ENCODE data around the gene SIVA1. TPM values are rescaled to one million over a fixed set of nuclear protein-coding genes. Genes with fewer than 3 reads are reported as not detected.
"Not testable (repeated sequence)": the region's sequence is repeated elsewhere in the genome, so short reads cannot be mapped to it uniquely, and the experiment has no call there.

SIVA1 gene
- polyA plus RNA-seq, 2 donors = 60.5 to 159 TPM

DNA sequence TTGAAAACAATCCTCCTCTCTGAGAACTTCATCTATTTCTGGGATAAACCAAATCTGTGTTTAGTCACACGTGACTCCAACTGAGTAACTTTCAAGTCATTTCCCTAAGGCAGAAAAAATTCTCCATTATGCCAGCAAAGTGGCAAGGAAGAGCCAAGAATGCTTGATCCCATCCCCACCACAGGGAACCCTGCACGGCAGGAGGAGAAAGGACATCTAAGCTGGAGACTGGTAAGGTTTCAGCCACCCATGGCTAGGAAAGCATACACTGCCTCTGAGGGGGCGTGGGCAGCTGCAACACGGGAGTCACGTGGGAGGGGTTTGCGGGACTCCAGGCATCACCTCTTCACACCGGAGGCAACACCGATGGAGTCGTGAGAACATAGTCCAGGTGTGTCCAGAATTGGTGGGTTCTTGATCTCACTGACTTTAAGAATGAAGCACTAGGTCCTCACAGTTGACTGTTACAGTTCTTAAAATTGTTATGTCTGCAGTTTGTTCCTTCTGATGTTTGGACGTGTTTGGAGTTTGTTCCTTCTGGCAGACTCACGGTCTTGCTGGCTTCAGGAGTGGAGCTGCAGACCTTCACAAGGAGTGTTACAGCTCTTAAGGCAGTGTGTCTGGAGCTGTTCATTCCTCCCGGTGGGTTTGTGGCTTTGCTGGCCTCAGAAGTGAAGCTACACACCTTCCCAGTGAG lies 2.7 kb upstream of the SIVA1 start:
- peaks cover 2 to 47% of the 10 kb centered on the region in 2 donors for H3K4me1 ChIP-seq (ENCODE audit: control insufficient read depth in 2 of 2, insufficient read depth in 2 of 2, low read length in 1 of 2)

DNA sequence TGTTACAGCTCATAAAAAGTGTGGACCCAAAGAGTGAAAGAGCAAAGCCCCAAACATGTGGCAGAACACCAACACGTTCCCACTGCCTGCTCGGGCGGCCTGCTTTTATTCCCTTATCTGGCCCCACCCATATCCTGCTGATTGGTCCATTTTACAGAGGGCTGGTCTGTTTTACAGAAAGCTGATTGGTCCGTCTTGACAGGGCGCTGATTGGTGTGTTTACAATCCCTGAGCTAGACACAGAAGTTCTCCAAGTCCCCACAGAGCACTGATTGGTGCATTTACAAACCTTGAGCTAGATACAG lies 2.2 kb upstream of the SIVA1 start:
- Histone ChIP-seq H3K4me1 (ENCODE audit: control insufficient read depth in 2 of 2, insufficient read depth in 2 of 2, low read length in 1 of 2) (peaks cover 2 to 44% of the 10 kb centered on the region in 2 donors), H3K27ac (ENCODE audit: low read depth in 2 of 2, low read length in 1 of 2) (peak overlapping the region in 1 of 2 donors; percentile 44)
- WGBS, 2 donors = 86 to 87% methylated on average over 5 of the region's 5 CpGs
- H3K4me3 ChIP-seq (ENCODE audit: low read depth in 1 of 2, low read length in 2 of 2); H3K9me3 ChIP-seq (ENCODE audit: control insufficient read depth in 2 of 2, insufficient read depth in 1 of 2, low read depth in 1 of 2, low read length in 1 of 2); H3K27me3 ChIP-seq (ENCODE audit: control insufficient read depth in 1 of 2, insufficient read depth in 2 of 2, low read length in 2 of 2); H3K36me3 ChIP-seq (ENCODE audit: control insufficient read depth in 2 of 2, insufficient read depth in 2 of 2, low read length in 1 of 2): not testable (repeated sequence)

More for the DNA sequence above, 2.7 kb upstream of the SIVA1 start:
- 50 to 67% methylated on average over 12 of the region's 12 CpGs for WGBS, 2 donors
- no peak overlapping the region for H3K4me3 ChIP-seq (ENCODE audit: low read depth in 1 of 2, low read length in 2 of 2)
- H3K27me3 ChIP-seq (ENCODE audit: control insufficient read depth in 1 of 2, insufficient read depth in 2 of 2, low read length in 2 of 2) = no peaks in the 10 kb centered on the region
- H3K36me3 ChIP-seq (ENCODE audit: control insufficient read depth in 2 of 2, insufficient read depth in 2 of 2, low read length in 1 of 2) = peaks cover 0 to 2% of the 10 kb centered on the region in 2 donors
- no peaks in the 10 kb centered on the region for H3K9me3 ChIP-seq (ENCODE audit: control insufficient read depth in 2 of 2, insufficient read depth in 1 of 2, low read depth in 1 of 2, low read length in 1 of 2)
- H3K27ac ChIP-seq (ENCODE audit: low read depth in 2 of 2, low read length in 1 of 2) = peak overlapping the region; percentile 42 to 44

DNA sequence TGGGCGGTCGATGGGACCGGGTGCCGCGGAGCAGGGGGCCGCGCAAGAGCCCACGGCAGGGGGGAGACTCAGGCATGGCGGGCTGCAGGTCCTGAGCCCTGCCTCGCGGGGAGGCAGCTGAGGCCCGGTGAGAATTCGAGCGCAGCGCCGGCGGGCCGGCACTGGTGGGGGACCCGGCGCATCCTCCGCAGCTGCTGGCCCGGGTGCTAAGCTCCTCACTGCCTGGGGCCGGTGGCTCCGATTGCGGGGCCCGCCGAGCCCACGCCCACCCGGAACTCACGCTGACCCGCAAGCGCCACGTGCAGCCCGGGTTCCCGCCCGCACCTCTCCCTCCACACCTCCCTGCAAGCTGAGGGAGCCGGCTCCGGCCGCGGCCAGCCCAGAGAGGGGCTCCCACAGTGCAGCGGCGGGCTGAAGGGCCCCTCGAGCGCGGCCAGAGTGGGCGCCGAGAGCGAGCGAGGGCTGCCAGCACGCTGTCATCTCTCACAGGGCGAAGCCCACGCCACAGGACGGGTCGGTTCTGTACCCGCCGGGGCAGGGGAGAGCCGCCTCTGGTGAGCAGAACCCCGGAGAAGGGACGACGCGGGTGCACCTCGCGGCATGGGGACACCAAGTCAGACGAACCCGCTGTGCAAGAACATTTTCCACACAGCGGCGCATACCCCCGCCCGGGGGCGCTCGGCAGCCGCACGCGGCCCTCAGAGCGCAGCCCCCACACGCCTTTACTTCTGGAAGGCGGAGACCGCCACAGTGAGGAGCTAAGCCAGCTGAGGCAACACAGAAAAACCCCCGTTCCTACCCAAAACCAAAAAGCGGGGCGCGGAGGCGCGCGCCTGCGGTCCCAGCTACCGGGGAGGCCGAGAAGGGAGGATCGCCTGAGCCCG lies 1.2 kb upstream of the SIVA1 start:
- H3K4me1 ChIP-seq (ENCODE audit: control insufficient read depth in 2 of 2, insufficient read depth in 2 of 2, low read length in 1 of 2) = peaks cover 2 to 35% of the 10 kb centered on the region in 2 donors
- H3K9me3 ChIP-seq (ENCODE audit: control insufficient read depth in 2 of 2, insufficient read depth in 1 of 2, low read depth in 1 of 2, low read length in 1 of 2) = no peaks in the 10 kb centered on the region
- H3K4me3 ChIP-seq (ENCODE audit: low read depth in 1 of 2, low read length in 2 of 2) = peak overlapping the region; percentile 23 to 38
- H3K27me3 ChIP-seq (ENCODE audit: control insufficient read depth in 1 of 2, insufficient read depth in 2 of 2, low read length in 2 of 2) = no peaks in the 10 kb centered on the region
- peak overlapping the region; percentile 84 to 88 for H3K27ac ChIP-seq (ENCODE audit: low read depth in 2 of 2, low read length in 1 of 2)
- peaks cover 0 to 13% of the 10 kb centered on the region in 2 donors for H3K36me3 ChIP-seq (ENCODE audit: control insufficient read depth in 2 of 2, insufficient read depth in 2 of 2, low read length in 1 of 2)
- 79 to 82% methylated on average over 90 of the region's 90 CpGs for WGBS, 2 donors

DNA sequence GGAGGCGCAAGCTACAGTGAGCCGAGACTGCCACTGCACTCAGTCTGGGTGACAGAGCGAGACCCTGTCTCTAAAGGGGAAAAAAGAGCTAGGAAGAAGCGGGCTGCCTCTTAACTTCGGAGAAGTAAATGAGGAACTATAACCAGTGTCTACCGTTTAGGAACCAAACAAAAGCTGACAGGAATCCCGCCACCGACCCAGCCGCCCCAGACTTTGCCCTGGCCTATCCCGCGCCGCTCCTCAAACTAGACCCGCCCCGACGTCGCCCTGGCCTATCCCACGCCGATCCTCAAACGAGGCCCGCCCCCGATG lies 568 bp upstream of the SIVA1 start:
- H3K27ac ChIP-seq (ENCODE audit: low read depth in 2 of 2, low read length in 1 of 2) = peak overlapping the region; percentile 84 to 88
- WGBS, 2 donors = 4 to 5% methylated on average over 21 of the region's 21 CpGs
- peaks cover 2 to 35% of the 10 kb centered on the region in 2 donors for H3K4me1 ChIP-seq (ENCODE audit: control insufficient read depth in 2 of 2, insufficient read depth in 2 of 2, low read length in 1 of 2)
- H3K9me3 ChIP-seq (ENCODE audit: control insufficient read depth in 2 of 2, insufficient read depth in 1 of 2, low read depth in 1 of 2, low read length in 1 of 2) = no peaks in the 10 kb centered on the region
- peaks cover 0 to 17% of the 10 kb centered on the region in 2 donors for H3K36me3 ChIP-seq (ENCODE audit: control insufficient read depth in 2 of 2, insufficient read depth in 2 of 2, low read length in 1 of 2)
- peak overlapping the region; percentile 38 to 83 for H3K4me3 ChIP-seq (ENCODE audit: low read depth in 1 of 2, low read length in 2 of 2)
- H3K27me3 ChIP-seq (ENCODE audit: control insufficient read depth in 1 of 2, insufficient read depth in 2 of 2, low read length in 2 of 2) = no peaks in the 10 kb centered on the region

DNA sequence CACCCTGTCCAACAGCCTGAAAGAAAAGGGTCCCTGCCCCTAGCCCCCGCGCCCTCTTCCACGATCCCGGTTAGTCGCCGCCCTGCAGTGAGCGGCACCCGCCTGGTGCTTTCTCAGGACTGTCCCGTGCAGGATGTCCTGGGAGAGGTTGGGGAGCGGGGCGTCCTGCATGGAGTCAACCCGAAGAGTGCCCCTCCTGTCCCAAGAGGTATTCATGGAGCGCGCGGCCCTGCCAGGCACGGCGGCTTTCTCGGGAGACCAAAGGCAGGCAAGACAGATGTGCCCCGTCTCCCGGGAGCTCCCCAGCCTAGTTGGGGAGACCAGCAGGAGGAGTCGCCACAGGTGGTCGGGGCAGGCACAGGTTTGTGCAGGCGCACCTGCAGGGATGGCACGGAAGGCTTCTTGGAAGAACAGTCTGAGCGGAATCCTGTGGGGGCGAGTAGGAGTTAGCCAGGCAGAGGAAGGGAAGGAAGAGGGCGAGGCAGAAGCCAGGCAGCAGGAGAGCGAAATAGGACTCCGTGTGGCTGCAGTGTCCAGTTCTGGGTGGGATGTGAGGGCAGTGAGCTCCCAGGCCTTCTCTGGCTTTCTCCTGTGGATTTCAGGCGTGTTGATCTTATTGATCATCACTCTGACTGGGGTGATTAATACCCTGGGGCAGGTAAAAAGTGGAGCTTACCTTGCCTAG lies 723 bp downstream of the SIVA1 start:
- no peaks in the 10 kb centered on the region for H3K27me3 ChIP-seq (ENCODE audit: control insufficient read depth in 1 of 2, insufficient read depth in 2 of 2, low read length in 2 of 2)
- H3K27ac ChIP-seq (ENCODE audit: low read depth in 2 of 2, low read length in 1 of 2) = peak overlapping the region; percentile 82 to 89
- peak overlapping the region; percentile 83 to 97 for H3K4me3 ChIP-seq (ENCODE audit: low read depth in 1 of 2, low read length in 2 of 2)
- H3K36me3 ChIP-seq (ENCODE audit: control insufficient read depth in 2 of 2, insufficient read depth in 2 of 2, low read length in 1 of 2) = peaks cover 0 to 25% of the 10 kb centered on the region in 2 donors
- H3K9me3 ChIP-seq (ENCODE audit: control insufficient read depth in 2 of 2, insufficient read depth in 1 of 2, low read depth in 1 of 2, low read length in 1 of 2) = no peaks in the 10 kb centered on the region
- 1% methylated on average over 30 of the region's 30 CpGs for whole genome bisulfite sequencing, 2 donors
- H3K4me1 ChIP-seq (ENCODE audit: control insufficient read depth in 2 of 2, insufficient read depth in 2 of 2, low read length in 1 of 2) = peaks cover 0 to 31% of the 10 kb centered on the region in 2 donors

DNA sequence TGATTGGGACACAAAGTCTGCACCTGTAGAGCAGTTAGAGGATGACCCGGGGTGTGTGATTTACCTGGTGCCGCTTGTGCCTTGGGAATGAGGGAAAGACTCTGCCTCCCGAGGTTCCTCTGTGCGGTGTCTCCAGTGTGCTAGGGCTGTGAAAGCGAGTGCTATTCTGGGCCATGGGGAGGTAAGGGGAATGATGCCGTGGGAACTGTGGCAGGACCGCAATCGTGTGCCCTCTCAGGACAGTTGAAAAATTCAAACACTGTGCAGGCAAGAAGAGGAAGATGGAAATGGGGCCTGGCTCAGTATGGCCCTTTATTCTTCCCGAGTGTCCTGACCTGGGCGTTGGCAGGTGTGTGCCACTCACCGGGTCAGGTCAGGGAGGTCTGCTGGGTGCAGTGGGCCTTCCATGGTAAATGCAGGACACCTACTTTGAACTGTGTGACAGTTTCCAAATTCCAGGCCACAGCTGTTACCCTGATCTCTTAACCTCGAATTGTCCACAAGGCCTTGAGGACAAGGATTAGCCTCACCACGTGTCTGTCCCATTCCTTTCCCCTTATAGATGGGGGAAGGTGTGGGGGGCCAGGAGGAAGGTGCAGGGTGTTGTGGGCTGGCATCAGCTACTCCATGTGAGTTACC lies 1.4 kb downstream of the SIVA1 start:
- Histone ChIP-seq H3K27ac (ENCODE audit: low read depth in 2 of 2, low read length in 1 of 2) (no peak overlapping the region), H3K4me1 (ENCODE audit: control insufficient read depth in 2 of 2, insufficient read depth in 2 of 2, low read length in 1 of 2) (peaks cover 0 to 25% of the 10 kb centered on the region in 2 donors), H3K36me3 (ENCODE audit: control insufficient read depth in 2 of 2, insufficient read depth in 2 of 2, low read length in 1 of 2) (peaks cover 0 to 29% of the 10 kb centered on the region in 2 donors), H3K27me3 (ENCODE audit: control insufficient read depth in 1 of 2, insufficient read depth in 2 of 2, low read length in 2 of 2) (no peaks in the 10 kb centered on the region), H3K4me3 (ENCODE audit: low read depth in 1 of 2, low read length in 2 of 2) (peak overlapping the region; percentile 83 to 97), H3K9me3 (ENCODE audit: control insufficient read depth in 2 of 2, insufficient read depth in 1 of 2, low read depth in 1 of 2, low read length in 1 of 2) (no peaks in the 10 kb centered on the region)
- WGBS, 2 donors = 44 to 48% methylated on average over 13 of the region's 13 CpGs

DNA sequence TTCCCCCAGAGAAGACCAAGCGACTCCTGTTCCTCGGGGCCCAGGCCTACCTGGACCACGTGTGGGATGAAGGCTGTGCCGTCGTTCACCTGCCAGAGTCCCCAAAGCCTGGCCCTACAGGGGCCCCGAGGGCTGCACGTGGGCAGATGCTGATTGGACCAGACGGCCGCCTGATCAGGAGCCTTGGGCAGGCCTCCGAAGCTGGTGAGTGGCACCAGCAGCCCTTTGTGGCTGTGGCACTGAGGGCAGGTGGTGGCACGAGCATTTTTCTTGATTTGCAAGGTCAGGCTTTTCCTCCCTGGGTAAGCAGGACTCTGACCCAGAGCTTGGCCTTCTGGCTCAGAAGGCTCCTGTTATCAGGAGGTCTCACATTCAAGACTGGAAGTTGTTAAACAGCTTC lies 2.7 kb downstream of the SIVA1 start:
- Histone ChIP-seq H3K27ac (ENCODE audit: low read depth in 2 of 2, low read length in 1 of 2) (no peak overlapping the region), H3K4me3 (ENCODE audit: low read depth in 1 of 2, low read length in 2 of 2) (no peak overlapping the region), H3K27me3 (ENCODE audit: control insufficient read depth in 1 of 2, insufficient read depth in 2 of 2, low read length in 2 of 2) (no peaks in the 10 kb centered on the region), H3K36me3 (ENCODE audit: control insufficient read depth in 2 of 2, insufficient read depth in 2 of 2, low read length in 1 of 2) (peaks cover 0 to 39% of the 10 kb centered on the region in 2 donors), H3K9me3 (ENCODE audit: control insufficient read depth in 2 of 2, insufficient read depth in 1 of 2, low read depth in 1 of 2, low read length in 1 of 2) (no peaks in the 10 kb centered on the region), H3K4me1 (ENCODE audit: control insufficient read depth in 2 of 2, insufficient read depth in 2 of 2, low read length in 1 of 2) (peaks cover 0 to 22% of the 10 kb centered on the region in 2 donors)
- 64 to 78% methylated on average over 11 of the region's 11 CpGs for WGBS, 2 donors

DNA sequence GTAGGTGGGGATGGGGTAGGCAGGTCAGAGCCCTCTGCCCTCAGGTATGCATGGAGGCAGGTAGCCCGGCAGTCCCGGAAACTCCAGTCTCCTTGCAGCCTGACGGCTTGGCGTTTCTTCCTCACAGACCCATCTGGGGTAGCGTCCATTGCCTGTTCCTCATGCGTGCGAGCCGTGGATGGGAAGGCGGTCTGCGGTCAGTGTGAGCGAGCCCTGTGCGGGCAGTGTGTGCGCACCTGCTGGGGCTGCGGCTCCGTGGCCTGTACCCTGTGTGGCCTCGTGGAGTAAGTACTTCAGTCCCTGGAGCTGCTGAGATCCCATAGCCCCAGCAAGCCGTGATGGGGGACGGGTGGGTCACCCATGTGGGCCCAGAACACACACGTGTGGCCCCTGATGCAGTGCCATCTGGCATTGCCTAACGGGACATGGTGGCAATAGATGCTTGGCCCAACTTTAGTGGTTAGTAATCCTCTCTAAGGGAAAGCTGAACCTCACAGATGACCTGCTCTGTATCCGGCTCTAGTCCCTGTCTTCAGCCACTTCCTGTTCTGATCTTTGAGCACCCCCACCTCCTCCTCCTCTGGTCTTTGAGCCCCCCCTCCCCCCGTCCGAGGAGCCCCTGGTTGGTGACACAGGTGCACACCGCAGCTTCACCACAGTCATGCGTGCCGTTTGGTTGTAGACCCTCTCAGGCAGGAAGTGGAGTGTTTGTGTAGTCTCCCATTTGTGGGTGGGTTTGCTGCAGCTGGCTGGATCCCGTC lies 3.7 kb downstream of the SIVA1 start:
- H3K4me1 ChIP-seq (ENCODE audit: control insufficient read depth in 2 of 2, insufficient read depth in 2 of 2, low read length in 1 of 2) = peaks cover 0 to 22% of the 10 kb centered on the region in 2 donors
- no peak overlapping the region for H3K27ac ChIP-seq (ENCODE audit: low read depth in 2 of 2, low read length in 1 of 2)
- H3K9me3 ChIP-seq (ENCODE audit: control insufficient read depth in 2 of 2, insufficient read depth in 1 of 2, low read depth in 1 of 2, low read length in 1 of 2) = no peaks in the 10 kb centered on the region
- H3K27me3 ChIP-seq (ENCODE audit: control insufficient read depth in 1 of 2, insufficient read depth in 2 of 2, low read length in 2 of 2) = no peaks in the 10 kb centered on the region
- peaks cover 0 to 40% of the 10 kb centered on the region in 2 donors for H3K36me3 ChIP-seq (ENCODE audit: control insufficient read depth in 2 of 2, insufficient read depth in 2 of 2, low read length in 1 of 2)
- WGBS, 2 donors = 80 to 87% methylated on average over 27 of the region's 27 CpGs
- H3K4me3 ChIP-seq (ENCODE audit: low read depth in 1 of 2, low read length in 2 of 2) = no peak overlapping the region

DNA sequence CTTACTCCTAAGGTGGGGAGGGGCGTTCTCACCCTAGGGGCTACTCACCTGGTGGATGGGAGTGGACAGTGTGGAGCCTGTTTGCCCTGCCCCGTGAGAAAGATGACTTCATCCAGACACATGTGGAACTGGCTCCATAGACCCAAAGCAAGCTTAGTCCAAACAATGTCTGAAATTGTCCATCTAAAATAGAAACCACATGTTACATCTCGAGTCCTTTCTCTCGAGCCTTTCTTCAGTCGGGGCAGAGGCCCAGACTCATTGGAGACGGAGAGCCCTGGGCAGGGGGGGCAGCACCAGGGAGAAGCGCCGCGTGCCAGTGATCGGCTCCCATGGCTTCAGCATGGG lies 4.3 kb downstream of the SIVA1 start:
- peaks cover 0 to 40% of the 10 kb centered on the region in 2 donors for H3K36me3 ChIP-seq (ENCODE audit: control insufficient read depth in 2 of 2, insufficient read depth in 2 of 2, low read length in 1 of 2)
- H3K4me1 ChIP-seq (ENCODE audit: control insufficient read depth in 2 of 2, insufficient read depth in 2 of 2, low read length in 1 of 2) = peaks cover 0 to 16% of the 10 kb centered on the region in 2 donors
- H3K9me3 ChIP-seq (ENCODE audit: control insufficient read depth in 2 of 2, insufficient read depth in 1 of 2, low read depth in 1 of 2, low read length in 1 of 2) = no peaks in the 10 kb centered on the region
- no peak overlapping the region for H3K27ac ChIP-seq (ENCODE audit: low read depth in 2 of 2, low read length in 1 of 2)
- 77 to 83% methylated on average over 10 of the region's 10 CpGs for WGBS, 2 donors
- no peaks in the 10 kb centered on the region for H3K27me3 ChIP-seq (ENCODE audit: control insufficient read depth in 1 of 2, insufficient read depth in 2 of 2, low read length in 2 of 2)
- H3K4me3 ChIP-seq (ENCODE audit: low read depth in 1 of 2, low read length in 2 of 2) = no peak overlapping the region
